ENCODE results near the gene CEP112. TPM values are rescaled to one million over a fixed set of nuclear protein-coding genes. Genes with fewer than 3 reads are reported as not detected.
"Not testable (repeated sequence)": the region's sequence is repeated elsewhere in the genome, so short reads cannot be mapped to it uniquely, and the experiment has no call there.

The CEP112 gene
- total RNA-seq, 1 donor from 2014 or later: 9.7 TPM

GRCh38 chr17:65841089-65841488 lies 350.8 kb downstream of the CEP112 start:
- no peak overlapping the region for H3K9ac ChIP-seq
- Mint-ChIP-seq H3K36me3 (peaks cover 30% of the 10 kb centered on the region), H3K27ac (no peak overlapping the region), H3K4me3 (no peak overlapping the region), H3K27me3 (ENCODE audit: insufficient read depth, low read depth) (no peaks in the 10 kb centered on the region), H3K9me3 (peaks cover 35% of the 10 kb centered on the region), H3K4me1 (no peaks in the 10 kb centered on the region)
- no peaks in the 10 kb centered on the region for H3K79me2 ChIP-seq (ENCODE audit: low read depth)
- H3K27me3 ChIP-seq: no peaks in the 10 kb centered on the region
- no peak overlapping the region for H2AFZ ChIP-seq (replicated peaks)
- H3K27ac ChIP-seq: no peak overlapping the region
- H3F3A ChIP-seq (ENCODE audit: low read depth): no peaks in the 10 kb centered on the region
- H3K4me1 ChIP-seq: no peaks in the 10 kb centered on the region
- H3K9me3 ChIP-seq (ENCODE audit: low read depth): peaks cover 10% of the 10 kb centered on the region
- no peak for DNase-seq (ENCODE audit: low spot score)
- H3K4me2 ChIP-seq: no peak overlapping the region
- H3K4me3 ChIP-seq: no peak overlapping the region
- TF ChIP-seq EZH2phosphoT487 (IDR thresholded peaks at IDR 0.05): no peak
- TF ChIP-seq, protein P1, sequence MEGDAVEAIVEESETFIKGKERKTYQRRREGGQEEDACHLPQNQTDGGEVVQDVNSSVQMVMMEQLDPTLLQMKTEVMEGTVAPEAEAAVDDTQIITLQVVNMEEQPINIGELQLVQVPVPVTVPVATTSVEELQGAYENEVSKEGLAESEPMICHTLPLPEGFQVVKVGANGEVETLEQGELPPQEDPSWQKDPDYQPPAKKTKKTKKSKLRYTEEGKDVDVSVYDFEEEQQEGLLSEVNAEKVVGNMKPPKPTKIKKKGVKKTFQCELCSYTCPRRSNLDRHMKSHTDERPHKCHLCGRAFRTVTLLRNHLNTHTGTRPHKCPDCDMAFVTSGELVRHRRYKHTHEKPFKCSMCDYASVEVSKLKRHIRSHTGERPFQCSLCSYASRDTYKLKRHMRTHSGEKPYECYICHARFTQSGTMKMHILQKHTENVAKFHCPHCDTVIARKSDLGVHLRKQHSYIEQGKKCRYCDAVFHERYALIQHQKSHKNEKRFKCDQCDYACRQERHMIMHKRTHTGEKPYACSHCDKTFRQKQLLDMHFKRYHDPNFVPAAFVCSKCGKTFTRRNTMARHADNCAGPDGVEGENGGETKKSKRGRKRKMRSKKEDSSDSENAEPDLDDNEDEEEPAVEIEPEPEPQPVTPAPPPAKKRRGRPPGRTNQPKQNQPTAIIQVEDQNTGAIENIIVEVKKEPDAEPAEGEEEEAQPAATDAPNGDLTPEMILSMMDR (IDR thresholded peaks at IDR 0.05): no peak
- TF ChIP-seq EZH2 (IDR thresholded peaks at IDR 0.05): no peak
- no peaks in the 10 kb centered on the region for H4K20me1 ChIP-seq (ENCODE audit: low read depth)
- H3K36me3 ChIP-seq: peaks cover 8% of the 10 kb centered on the region

- H3K27me3 Mint-ChIP-seq (ENCODE audit: insufficient read depth, low read depth); H3K27me3 ChIP-seq; H3F3A ChIP-seq (ENCODE audit: low read depth); H3K27ac ChIP-seq; H3K4me3 ChIP-seq; H3K4me3 Mint-ChIP-seq; H2AFZ ChIP-seq (replicated peaks); DNase-seq (ENCODE audit: low spot score); H3K79me2 ChIP-seq (ENCODE audit: low read depth); H3K4me1 Mint-ChIP-seq; H3K27ac Mint-ChIP-seq; H4K20me1 ChIP-seq (ENCODE audit: low read depth); H3K36me3 ChIP-seq; H3K4me1 ChIP-seq; H3K4me2 ChIP-seq; H3K9ac ChIP-seq: not testable (repeated sequence)
- peaks cover 65% of the 10 kb centered on the region for H3K9me3 Mint-ChIP-seq
- H3K9me3 ChIP-seq (ENCODE audit: low read depth): peaks cover 22% of the 10 kb centered on the region
- peaks cover 58% of the 10 kb centered on the region for H3K36me3 Mint-ChIP-seq
Observed at GRCh38 chr17:65837232-65837631, 354.7 kb downstream of the CEP112 start.

DNA sequence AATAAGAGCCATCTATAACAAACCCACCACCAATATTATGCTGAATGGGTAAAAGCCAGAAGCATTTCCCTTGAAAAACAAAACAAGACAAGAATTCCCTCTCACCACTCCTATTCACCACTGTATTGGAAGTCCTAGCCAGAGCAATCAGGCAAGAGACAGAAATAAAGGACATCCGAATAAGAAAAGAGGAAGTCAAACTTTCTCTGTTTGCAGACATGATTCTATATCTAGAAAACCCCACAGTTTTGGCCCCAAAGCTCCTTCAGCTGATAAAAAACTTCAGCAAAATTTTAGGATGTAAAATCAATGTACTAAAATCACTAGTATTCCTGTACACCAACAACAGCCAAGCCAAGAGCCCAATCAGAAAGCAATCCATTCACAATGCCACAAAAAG lies 358.7 kb downstream of the CEP112 start:
- H3K27ac ChIP-seq: no peak overlapping the region
- no peaks in the 10 kb centered on the region for H3K27me3 ChIP-seq
- no peak overlapping the region for H3K9ac ChIP-seq
- peaks cover 2% of the 10 kb centered on the region for H3K36me3 ChIP-seq
- DNase-seq (ENCODE audit: low spot score): no peak
- Mint-ChIP-seq H3K36me3 (peaks cover 53% of the 10 kb centered on the region), H3K27ac (no peak overlapping the region), H3K4me3 (no peak overlapping the region), H3K4me1 (no peaks in the 10 kb centered on the region), H3K27me3 (ENCODE audit: insufficient read depth, low read depth) (peaks cover 2% of the 10 kb centered on the region), H3K9me3 (peaks cover 67% of the 10 kb centered on the region)
- H3K9me3 ChIP-seq (ENCODE audit: low read depth): peaks cover 15% of the 10 kb centered on the region
- no peak for TF ChIP-seq EZH2phosphoT487 (IDR thresholded peaks at IDR 0.05)
- TF ChIP-seq EZH2 (IDR thresholded peaks at IDR 0.05): no peak
- TF ChIP-seq, protein P1 (IDR thresholded peaks at IDR 0.05): no peak
- H3K4me1 ChIP-seq: no peaks in the 10 kb centered on the region
- no peaks in the 10 kb centered on the region for H3F3A ChIP-seq (ENCODE audit: low read depth)
- no peaks in the 10 kb centered on the region for H4K20me1 ChIP-seq (ENCODE audit: low read depth)
- H3K79me2 ChIP-seq (ENCODE audit: low read depth): no peaks in the 10 kb centered on the region
- no peak overlapping the region for H2AFZ ChIP-seq (replicated peaks)
- H3K4me3 ChIP-seq: no peak overlapping the region
- H3K4me2 ChIP-seq: no peak overlapping the region

DNA sequence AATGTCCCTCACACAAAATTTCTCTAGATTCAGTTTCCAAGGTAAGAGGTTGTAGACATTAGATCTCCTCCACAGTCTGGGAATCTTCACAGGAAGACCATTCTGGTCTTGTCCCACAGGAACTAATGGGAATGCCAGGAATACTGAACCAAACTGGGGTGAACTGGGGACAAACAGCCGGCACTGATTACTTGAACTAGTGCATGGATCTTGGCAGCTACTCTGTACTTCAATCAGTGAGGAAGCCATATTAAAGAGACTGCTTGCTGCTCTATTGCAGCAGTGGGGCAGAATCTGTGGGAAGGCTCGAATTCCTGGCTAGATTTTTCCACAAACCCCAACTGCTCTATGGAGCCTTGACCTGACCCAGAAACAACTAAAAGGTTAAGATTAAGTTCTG lies 361.6 kb downstream of the CEP112 start:
- Mint-ChIP-seq H3K27me3 (ENCODE audit: insufficient read depth, low read depth) (peaks cover 2% of the 10 kb centered on the region), H3K4me1 (no peaks in the 10 kb centered on the region), H3K27ac (no peak overlapping the region), H3K36me3 (peaks cover 53% of the 10 kb centered on the region), H3K9me3 (peaks cover 53% of the 10 kb centered on the region), H3K4me3 (no peak overlapping the region)
- Histone ChIP-seq H3K9me3 (ENCODE audit: low read depth) (peaks cover 13% of the 10 kb centered on the region), H2AFZ (replicated peaks) (no peak overlapping the region), H3K4me2 (no peak overlapping the region), H3K4me3 (no peak overlapping the region), H3K27me3 (no peaks in the 10 kb centered on the region), H3K27ac (no peak overlapping the region), H3F3A (ENCODE audit: low read depth) (no peaks in the 10 kb centered on the region), H3K36me3 (no peaks in the 10 kb centered on the region), H3K9ac (no peak overlapping the region), H4K20me1 (ENCODE audit: low read depth) (no peaks in the 10 kb centered on the region), H3K4me1 (no peaks in the 10 kb centered on the region), H3K79me2 (ENCODE audit: low read depth) (no peaks in the 10 kb centered on the region)
- TF ChIP-seq, protein P1 (IDR thresholded peaks at IDR 0.05): no peak
- TF ChIP-seq EZH2phosphoT487 (IDR thresholded peaks at IDR 0.05): no peak
- no peak for TF ChIP-seq EZH2 (IDR thresholded peaks at IDR 0.05)
- no peak for DNase-seq (ENCODE audit: low spot score)

DNA sequence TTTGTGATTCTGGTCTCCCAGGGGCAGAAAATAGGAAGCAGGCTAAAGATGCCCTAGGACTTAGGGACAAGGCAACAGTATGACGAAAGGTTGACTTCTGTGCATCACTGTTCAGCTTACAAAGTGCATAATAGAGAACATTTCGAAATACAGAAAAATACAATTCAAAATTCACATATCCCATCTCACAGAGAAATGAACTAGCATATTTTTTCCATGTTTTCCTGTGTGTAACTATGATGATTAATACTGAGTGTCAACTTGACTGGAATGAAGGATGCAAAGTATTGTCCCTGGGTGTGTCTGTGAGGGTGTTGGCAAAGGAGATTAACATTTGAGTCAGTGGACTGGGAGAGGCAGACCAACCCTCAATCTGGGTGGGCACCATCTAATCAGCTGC lies 365.4 kb downstream of the CEP112 start:
- not testable (repeated sequence) for H3K9ac ChIP-seq; H3K36me3 ChIP-seq; H3K27me3 Mint-ChIP-seq (ENCODE audit: insufficient read depth, low read depth); H3K4me1 ChIP-seq; H3K4me1 Mint-ChIP-seq; H3K4me3 Mint-ChIP-seq; H3K27ac Mint-ChIP-seq; H3K27ac ChIP-seq; H4K20me1 ChIP-seq (ENCODE audit: low read depth); DNase-seq (ENCODE audit: low spot score); H3K79me2 ChIP-seq (ENCODE audit: low read depth); H3K27me3 ChIP-seq; H2AFZ ChIP-seq (replicated peaks); H3F3A ChIP-seq (ENCODE audit: low read depth); H3K9me3 ChIP-seq (ENCODE audit: low read depth); H3K4me2 ChIP-seq; H3K4me3 ChIP-seq
- Mint-ChIP-seq H3K9me3 (peaks cover 21% of the 10 kb centered on the region), H3K36me3 (peaks cover 28% of the 10 kb centered on the region)

Measured in neural progenitor cell (in vitro differentiated cells).